DND-41 (cell line): ENCODE measurements around the gene ANXA3.
A peak's percentile ranks its signal among the peaks of the same experiment; 100 is the strongest.

ENCODE experiments used
- ATAC-seq: fragments of 200-7000 bp; cut with Tn5 transposase; 3 replicates; pipeline ENCODE4 v1.9.1; 2021; ENCODE audit warnings: low read depth; ENCODE audit not compliant: insufficient read depth
- DNase-seq: peaks from one replicate; pipeline ENCODE4 v3.0.0-alpha.2; 2020
- H2AFZ ChIP-seq: 2 replicates; pipeline ENCODE4 v1.6.0; 2012; ENCODE audit warnings: low read depth, low read length
- H3K27ac ChIP-seq: 2 replicates; pipeline ENCODE4 v1.5.1; 2012; ENCODE audit warnings: low read length, inconsistent platforms
- H3K27me3 ChIP-seq: fragments of 200-600 bp; sonication (generic); 2 replicates; pipeline ENCODE4 v1.6.0; 2012; ENCODE audit warnings: low read length, mild to moderate bottlenecking, inconsistent platforms; ENCODE audit not compliant: insufficient read depth, poor library complexity
- H3K36me3 ChIP-seq: 2 replicates; pipeline ENCODE4 v1.5.1; 2012; ENCODE audit warnings: low read length, inconsistent platforms; ENCODE audit not compliant: insufficient read depth
- H3K4me1 ChIP-seq: 2 replicates; pipeline ENCODE4 v1.5.1; 2012; ENCODE audit warnings: mild to moderate bottlenecking, low read length; ENCODE audit not compliant: insufficient read depth
- H3K4me2 ChIP-seq: 2 replicates; pipeline ENCODE4 v1.6.0; 2012; ENCODE audit warnings: mild to moderate bottlenecking, moderate library complexity, low read length, inconsistent platforms; ENCODE audit not compliant: insufficient read depth
- H3K4me3 ChIP-seq, 2 experiments: fragments of 200-600 bp in 1 of 2; shearing (Covaris generic) in 1 of 2; 2 replicates each; pipeline ENCODE4 v1.5.1; 2012 to 2016; ENCODE audit warnings: inconsistent platforms in 2 of 2, low read length in 2 of 2, mild to moderate bottlenecking in 2 of 2, low read depth in 1 of 2, moderate library complexity in 1 of 2
- H3K79me2 ChIP-seq: 2 replicates; pipeline ENCODE4 v1.6.0; 2012; ENCODE audit warnings: low read length, inconsistent platforms; ENCODE audit not compliant: insufficient read depth
- H3K9ac ChIP-seq: 2 replicates; pipeline ENCODE4 v1.6.0; 2012; ENCODE audit warnings: low read depth, mild to moderate bottlenecking, inconsistent platforms, low read length, moderate library complexity
- H3K9me3 ChIP-seq: 2 replicates; pipeline ENCODE4 v1.5.1; 2012; ENCODE audit warnings: low read length, moderate library complexity, mild to moderate bottlenecking, inconsistent platforms; ENCODE audit not compliant: insufficient read depth, severe bottlenecking
- H4K20me1 ChIP-seq: 2 replicates; pipeline ENCODE4 v1.6.0; 2012; ENCODE audit warnings: low read length; ENCODE audit not compliant: insufficient read depth
- CTCF ChIP-seq: IDR thresholded peaks from 2 replicates; pipeline ENCODE4 v1.5.1; 2012; ENCODE audit warnings: borderline replicate concordance, low read length, moderate library complexity, mild to moderate bottlenecking; ENCODE audit not compliant: poor library complexity, severe bottlenecking; ENCODE audit errors: extremely low read depth
- EZH2 ChIP-seq: IDR thresholded peaks from 3 replicates; pipeline ENCODE4 v1.6.1; 2012; ENCODE audit warnings: borderline replicate concordance, low read depth, mild to moderate bottlenecking, moderate library complexity, low read length, inconsistent platforms; ENCODE audit not compliant: severe bottlenecking

The ANXA3 gene

GRCh38 chr4:78517050-78517652, 34.4 kb upstream of the ANXA3 start:
- H2AFZ ChIP-seq, result no peak overlapping the region
- H3K27ac ChIP-seq, result no peak overlapping the region
- H3K4me1 ChIP-seq, result no peaks in the 10 kb centered on the region
- DNase-seq, result no peak
- ATAC-seq, result 0 out of 3 replicates have a peak, but pooled peaks have one; percentile 44
- H3K4me3 ChIP-seq, result no peak overlapping the region
- no peak for TF ChIP-seq EZH2
- peak; percentile 65 for TF ChIP-seq CTCF
- no peak overlapping the region for H3K9ac ChIP-seq
- no peaks in the 10 kb centered on the region for H3K9me3 ChIP-seq
- no peaks in the 10 kb centered on the region for H4K20me1 ChIP-seq
- H3K79me2 ChIP-seq, result no peaks in the 10 kb centered on the region
- no peak overlapping the region for H3K4me2 ChIP-seq
- no peaks in the 10 kb centered on the region for H3K27me3 ChIP-seq
- H3K36me3 ChIP-seq, result no peaks in the 10 kb centered on the region

- H3K27me3 ChIP-seq, result no peaks in the 10 kb centered on the region
- ATAC-seq (no peak), DNase-seq (no peak)
- H3K4me3 ChIP-seq, result no peak overlapping the region
- H3K36me3 ChIP-seq, result no peaks in the 10 kb centered on the region
- H4K20me1 ChIP-seq, result no peaks in the 10 kb centered on the region
- no peak overlapping the region for H3K27ac ChIP-seq
- no peak overlapping the region for H3K9ac ChIP-seq
- H3K4me2 ChIP-seq, result no peak overlapping the region
- no peaks in the 10 kb centered on the region for H3K4me1 ChIP-seq
- no peak for TF ChIP-seq CTCF
- no peak for TF ChIP-seq EZH2
- no peaks in the 10 kb centered on the region for H3K9me3 ChIP-seq
- no peaks in the 10 kb centered on the region for H3K79me2 ChIP-seq
- H2AFZ ChIP-seq, result no peak overlapping the region
These were observed 33.0 kb upstream of the ANXA3 start for GRCh38 chr4:78518561-78518960.

GRCh38 chr4:78519962-78520361, 31.6 kb upstream of the ANXA3 start:
- Histone ChIP-seq H4K20me1 (no peaks in the 10 kb centered on the region), H3K4me1 (no peaks in the 10 kb centered on the region), H3K9me3 (no peaks in the 10 kb centered on the region), H3K27me3 (no peaks in the 10 kb centered on the region), H3K4me2 (no peak overlapping the region), H3K79me2 (no peaks in the 10 kb centered on the region), H3K4me3 (no peak overlapping the region), H3K9ac (no peak overlapping the region), H3K36me3 (no peaks in the 10 kb centered on the region), H3K27ac (no peak overlapping the region), H2AFZ (no peak overlapping the region)
- TF ChIP-seq EZH2 (no peak), CTCF (no peak)
- no peak for ATAC-seq
- no peak for DNase-seq
